ENCODE measurements around the gene LAMTOR2. TPM values are rescaled to one million over a fixed set of nuclear protein-coding genes. Genes with fewer than 3 reads are reported as not detected.

LAMTOR2 gene
- total and polyA plus RNA-seq, 12 donors = 49.4 to 105 (median 61.1) TPM

DNA sequence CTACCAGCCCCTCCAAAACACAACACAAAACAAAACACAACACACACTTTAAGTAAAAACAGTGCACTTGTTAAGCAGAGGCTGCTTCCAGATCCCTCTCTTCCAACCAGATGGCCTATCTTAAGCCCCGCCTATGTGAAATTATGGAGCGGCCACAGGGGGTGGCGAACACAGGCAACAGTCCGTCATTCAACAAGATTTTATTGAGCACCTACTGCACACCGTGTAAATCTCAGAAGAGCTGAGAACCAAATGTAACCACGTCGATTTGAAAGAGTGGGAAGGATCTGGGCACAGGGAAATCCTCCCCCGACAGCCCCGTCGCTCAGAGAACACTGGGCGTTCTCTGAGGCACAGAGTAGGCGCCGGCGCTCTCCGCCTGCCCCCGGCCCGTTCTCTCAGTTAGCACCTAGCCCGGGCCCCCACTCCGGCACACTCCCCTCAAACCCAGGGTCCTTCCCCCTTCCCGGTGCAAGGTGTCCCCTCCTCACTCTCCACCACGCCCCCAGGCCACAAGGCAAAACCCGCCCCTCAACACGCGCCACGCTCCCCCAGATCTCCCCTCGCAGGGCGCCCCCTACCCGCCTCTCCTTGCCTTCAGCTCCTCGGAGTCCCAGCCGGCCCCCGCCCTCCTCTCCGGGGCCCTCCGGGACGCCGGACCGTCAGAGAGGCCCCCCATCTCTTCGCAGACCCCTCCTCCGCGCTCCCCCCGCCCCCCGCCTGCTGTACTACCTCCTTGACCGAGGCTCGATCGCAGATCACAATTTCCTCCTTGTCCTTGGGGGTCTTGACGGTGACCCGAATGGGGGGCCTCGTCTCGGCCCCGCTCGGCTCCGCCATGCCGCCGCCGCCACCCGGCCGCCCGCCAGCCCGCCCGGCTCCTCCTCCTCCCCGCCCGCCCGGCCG, 1.5 kb upstream of the LAMTOR2 start:
- TF ChIP-seq, protein P1, sequence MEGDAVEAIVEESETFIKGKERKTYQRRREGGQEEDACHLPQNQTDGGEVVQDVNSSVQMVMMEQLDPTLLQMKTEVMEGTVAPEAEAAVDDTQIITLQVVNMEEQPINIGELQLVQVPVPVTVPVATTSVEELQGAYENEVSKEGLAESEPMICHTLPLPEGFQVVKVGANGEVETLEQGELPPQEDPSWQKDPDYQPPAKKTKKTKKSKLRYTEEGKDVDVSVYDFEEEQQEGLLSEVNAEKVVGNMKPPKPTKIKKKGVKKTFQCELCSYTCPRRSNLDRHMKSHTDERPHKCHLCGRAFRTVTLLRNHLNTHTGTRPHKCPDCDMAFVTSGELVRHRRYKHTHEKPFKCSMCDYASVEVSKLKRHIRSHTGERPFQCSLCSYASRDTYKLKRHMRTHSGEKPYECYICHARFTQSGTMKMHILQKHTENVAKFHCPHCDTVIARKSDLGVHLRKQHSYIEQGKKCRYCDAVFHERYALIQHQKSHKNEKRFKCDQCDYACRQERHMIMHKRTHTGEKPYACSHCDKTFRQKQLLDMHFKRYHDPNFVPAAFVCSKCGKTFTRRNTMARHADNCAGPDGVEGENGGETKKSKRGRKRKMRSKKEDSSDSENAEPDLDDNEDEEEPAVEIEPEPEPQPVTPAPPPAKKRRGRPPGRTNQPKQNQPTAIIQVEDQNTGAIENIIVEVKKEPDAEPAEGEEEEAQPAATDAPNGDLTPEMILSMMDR (IDR thresholded peaks at IDR 0.05) = peak in 4 of 9 donors; percentile 27 to 37 (median 32)
- H3K27ac ChIP-seq = peak overlapping the region; percentile 72 to 99 (median 92)
- intact Hi-C loops (cut with DNase I) = loop anchor here in 2 of 10 donors (5.0 to 10.0 kb wide), 2 partner anchors 116 to 118 kb away; partner anchors contain the start of gene KHDC4 (in 1 of the 2)
- H3K4me1 ChIP-seq = peaks cover 5 to 49% (median 31%) of the 10 kb centered on the region in 9 donors
- peak overlapping the region; percentile 60 to 86 (median 78) for H3K4me3 ChIP-seq
- no peaks in the 10 kb centered on the region for H3K9me3 ChIP-seq
- no peaks in the 10 kb centered on the region for H3K27me3 ChIP-seq
- peaks cover 0 to 45% (median 2%) of the 10 kb centered on the region in 9 donors for H3K36me3 ChIP-seq
- WGBS, 2 donors = 1% methylated on average over 44 to 59 of the region's 63 CpGs
- ATAC-seq (peak in 3 of 8 donors; percentile 2 to 3 (median 2)), DNase-seq (peak; percentile 51 to 65)

DNA sequence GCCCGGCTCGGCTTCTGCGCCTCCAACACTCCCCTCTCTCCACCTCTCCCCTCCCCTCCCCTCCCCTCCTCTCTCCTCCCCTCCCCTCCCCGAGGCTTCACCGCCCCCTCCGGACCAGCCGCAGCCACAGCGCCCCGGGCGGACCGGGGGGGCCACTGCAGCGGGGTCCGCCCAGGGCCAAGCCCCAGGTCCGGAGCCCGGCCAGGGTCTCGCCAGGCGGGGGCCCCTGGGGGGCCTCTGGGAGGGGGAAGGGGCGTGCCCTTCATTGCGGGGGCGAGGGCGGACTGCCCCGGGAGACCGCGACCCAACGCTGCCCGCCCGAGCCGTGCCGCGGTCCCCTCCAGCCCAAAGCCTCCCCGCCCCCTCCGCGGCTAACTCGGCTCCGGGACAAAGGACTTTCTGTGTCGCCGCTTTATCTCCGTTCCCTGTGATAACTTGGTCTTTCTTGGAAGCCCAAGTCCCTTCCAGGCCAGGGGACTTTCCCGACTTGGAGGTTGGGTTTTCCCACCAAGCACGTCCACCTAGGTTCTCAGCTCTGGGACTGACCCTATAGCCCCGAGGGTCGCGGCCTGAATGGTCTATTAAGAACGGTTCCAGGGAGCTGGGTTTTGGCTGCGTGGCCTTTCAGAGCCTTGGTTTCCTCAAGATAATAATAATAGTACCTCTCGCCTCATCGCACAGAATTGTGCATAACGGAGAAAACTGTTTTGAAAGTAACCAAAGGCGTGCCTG, 648 bp upstream of the LAMTOR2 start, which contains the start of gene UBQLN4:
Gene UBQLN4 (minus strand): TSS at position 31 of the 732 bp plus-strand sequence. CDS start 97 bp downstream, outside the sequence.
- DNase-seq (peak; percentile 89 to 91), ATAC-seq (peak; percentile 63 to 87 (median 79))
- Histone ChIP-seq H3K27me3 (no peaks in the 10 kb centered on the region), H3K4me3 (peak within 1 kb of the TSS; percentile 66 to 86 (median 79)), H3K4me1 (peaks cover 5 to 49% (median 31%) of the 10 kb centered on the region in 9 donors), H3K36me3 (peaks cover 0 to 44% (median 0%) of the 10 kb centered on the region in 9 donors), H3K27ac (peak within 1 kb of the TSS; percentile 89 to 99 (median 96)), H3K9me3 (no peaks in the 10 kb centered on the region)
- 0% methylated on average over 31 to 45 of the region's 49 CpGs for WGBS, 2 donors
- intact Hi-C loops (cut with DNase I) = loop anchor here in 2 of 10 donors (5.0 to 10.0 kb wide), 2 partner anchors 117 to 119 kb away; partner anchors contain the start of gene KHDC4 (in 1 of the 2)
- TF ChIP-seq, protein P1 (IDR thresholded peaks at IDR 0.05) = peak; percentile 45 to 64 (median 54)

DNA sequence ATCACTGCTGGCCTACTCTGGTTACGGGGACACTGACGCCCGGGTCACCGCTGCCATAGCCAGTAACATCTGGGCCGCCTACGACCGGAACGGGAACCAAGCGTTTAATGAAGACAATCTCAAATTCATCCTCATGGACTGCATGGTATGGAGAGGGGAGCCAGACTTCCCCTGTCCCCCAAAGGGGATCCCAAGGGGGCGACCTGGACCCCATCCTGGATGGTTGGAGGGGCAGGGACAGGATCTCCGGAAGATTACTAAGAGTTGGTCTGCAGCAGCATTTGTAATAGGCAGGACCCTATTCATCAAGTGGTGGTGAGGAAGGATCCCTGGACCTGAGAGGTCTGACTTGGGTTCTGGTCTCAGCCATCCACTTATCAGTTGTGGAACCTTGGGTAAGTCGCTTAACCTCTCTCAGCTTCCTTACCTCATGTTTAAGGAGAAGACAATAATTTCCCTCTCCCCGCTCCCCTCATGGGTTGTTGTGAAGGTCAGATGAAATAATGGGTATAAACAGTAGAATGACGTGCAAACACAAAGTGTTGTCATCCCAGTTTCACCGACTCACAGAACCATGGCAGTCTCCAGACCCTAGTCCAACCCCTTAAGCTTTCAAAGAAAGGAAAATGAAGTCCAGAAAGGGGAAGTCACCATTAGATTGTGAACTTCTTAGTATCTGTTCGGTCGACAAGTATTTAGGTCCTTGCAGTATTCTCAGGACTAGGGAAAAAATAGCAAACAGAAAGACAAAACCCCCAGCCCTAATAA, 883 bp downstream of the LAMTOR2 start:
- WGBS, 2 donors = 21 to 23% methylated on average over 17 of the region's 17 CpGs
- DNase-seq (no peak), ATAC-seq (no peak)
- H3K4me3 ChIP-seq = peak overlapping the region; percentile 66 to 86 (median 79)
- TF ChIP-seq, protein P1 (IDR thresholded peaks at IDR 0.05) = no peak
- no peaks in the 10 kb centered on the region for H3K9me3 ChIP-seq
- intact Hi-C loops (cut with DNase I) = loop anchor here in 3 of 10 donors (5.0 to 10.0 kb wide), 2 partner anchors 33 to 121 kb away; partner anchors contain the start of genes SSR2 (in 2 of the 3) and KHDC4 (in 1 of the 3)
- peaks cover 5 to 43% (median 31%) of the 10 kb centered on the region in 9 donors for H3K4me1 ChIP-seq
- H3K27me3 ChIP-seq = no peaks in the 10 kb centered on the region
- H3K27ac ChIP-seq = peak overlapping the region; percentile 16 to 99 (median 96)
- peaks cover 0 to 28% (median 0%) of the 10 kb centered on the region in 9 donors for H3K36me3 ChIP-seq

All from heart right ventricle (tissue), 16 donors.